Left cardiac atrium (tissue), 4 donors: Measurements from ENCODE around the gene PPP1R7. TPM values are rescaled to one million over a fixed set of nuclear protein-coding genes. Genes with fewer than 3 reads are reported as not detected.

Experiments used
- ATAC-seq, 2 donors: fragments of 200-7000 bp; cut with Tn5 transposase; one replicate each; pipeline ENCODE4 v1.9.1; 2020; ENCODE audit warnings: mild to moderate bottlenecking in 2 of 2, moderate library complexity in 2 of 2
- DNase-seq: peaks from one replicate; pipeline ENCODE4 v3.0.0-alpha.2; 2020
- intact Hi-C, 2 donors: fragments of 100-400 bp; cut with DNase I; formaldehyde crosslinking; loops; one replicate each; pipeline versions ENCODE4 v1.14.1 to v1.15.1; 2022 to 2023
- total RNA-seq, 2 donors: library from RNA; stranded (reverse); fragmentation: NEBNext Ultra II Directional; extraction: Animal tissue kit (Norgen Biotek cat#: 25700); gene quantifications; one replicate each; pipeline ENCODE4 v1.2.1, GENCODE V29; 2021
- donor health status: DM: no; HTN: yes; CAD: no.
- donor health status: DM: no; HTN: yes; CAD: no; lungs with severe emphysema.
- donor health status: DM: yes; HTN: yes; CAD: no.
- donor health status: Dilated cardiomyopathy.

Gene PPP1R7
- total RNA-seq, 2 donors from 2014 or later, result 61.9 to 68.4 TPM

GRCh38 chr2:241136661-241137260 is 13.5 kb upstream of the PPP1R7 start:
- ATAC-seq, result no peak
- DNase-seq, result no peak
- intact Hi-C loops, result no loop called here

DNA sequence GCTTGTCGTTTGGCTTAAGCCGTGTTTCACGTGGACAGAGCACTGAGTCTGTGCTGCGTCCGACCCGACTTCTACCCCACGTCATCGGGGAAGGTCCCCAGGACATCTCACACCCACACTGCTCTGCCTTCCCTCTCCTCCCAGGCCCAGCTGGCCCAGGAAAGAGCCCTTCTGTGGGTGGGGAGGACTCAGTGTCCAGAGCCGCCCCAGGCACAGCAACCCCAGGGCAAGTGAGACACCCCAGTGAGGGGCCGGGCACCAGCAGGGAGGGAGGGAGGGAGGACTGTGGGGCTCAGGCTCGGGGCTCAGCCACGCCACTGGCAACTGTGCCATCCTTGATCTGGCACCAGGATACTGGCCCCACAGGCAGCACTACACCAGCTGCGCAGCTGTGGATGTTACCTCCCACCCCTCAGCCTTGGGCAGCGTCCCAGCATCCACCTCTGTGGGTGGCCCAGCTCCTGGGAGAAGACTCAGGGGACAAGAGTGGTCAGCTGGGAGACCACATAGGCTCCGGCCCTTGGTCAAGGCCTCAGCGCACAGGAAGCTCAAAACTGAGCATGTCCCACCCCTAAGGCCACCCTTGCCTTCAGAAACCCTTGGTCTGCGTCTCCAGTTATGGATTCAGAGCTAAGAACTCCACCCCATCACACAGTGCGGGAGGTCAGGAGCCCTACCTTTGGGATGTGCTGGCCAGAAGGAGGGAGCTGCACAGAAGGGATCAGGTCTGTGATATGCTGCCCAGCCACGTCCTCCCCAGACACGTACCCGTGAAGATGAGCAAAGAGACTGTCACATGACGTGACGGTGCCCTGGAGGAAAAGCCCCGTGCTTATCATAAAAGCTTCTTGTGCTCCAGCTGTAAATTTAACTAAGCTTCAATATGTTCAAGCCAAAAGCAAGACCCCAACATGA is 12.7 kb upstream of the PPP1R7 start:
- intact Hi-C loops, result no loop called here
- ATAC-seq (no peak), DNase-seq (no peak)

GRCh38 chr2:241138471-241138870 is 11.8 kb upstream of the PPP1R7 start:
- no peak for ATAC-seq
- intact Hi-C loops, result no loop called here
- DNase-seq, result no peak

DNA sequence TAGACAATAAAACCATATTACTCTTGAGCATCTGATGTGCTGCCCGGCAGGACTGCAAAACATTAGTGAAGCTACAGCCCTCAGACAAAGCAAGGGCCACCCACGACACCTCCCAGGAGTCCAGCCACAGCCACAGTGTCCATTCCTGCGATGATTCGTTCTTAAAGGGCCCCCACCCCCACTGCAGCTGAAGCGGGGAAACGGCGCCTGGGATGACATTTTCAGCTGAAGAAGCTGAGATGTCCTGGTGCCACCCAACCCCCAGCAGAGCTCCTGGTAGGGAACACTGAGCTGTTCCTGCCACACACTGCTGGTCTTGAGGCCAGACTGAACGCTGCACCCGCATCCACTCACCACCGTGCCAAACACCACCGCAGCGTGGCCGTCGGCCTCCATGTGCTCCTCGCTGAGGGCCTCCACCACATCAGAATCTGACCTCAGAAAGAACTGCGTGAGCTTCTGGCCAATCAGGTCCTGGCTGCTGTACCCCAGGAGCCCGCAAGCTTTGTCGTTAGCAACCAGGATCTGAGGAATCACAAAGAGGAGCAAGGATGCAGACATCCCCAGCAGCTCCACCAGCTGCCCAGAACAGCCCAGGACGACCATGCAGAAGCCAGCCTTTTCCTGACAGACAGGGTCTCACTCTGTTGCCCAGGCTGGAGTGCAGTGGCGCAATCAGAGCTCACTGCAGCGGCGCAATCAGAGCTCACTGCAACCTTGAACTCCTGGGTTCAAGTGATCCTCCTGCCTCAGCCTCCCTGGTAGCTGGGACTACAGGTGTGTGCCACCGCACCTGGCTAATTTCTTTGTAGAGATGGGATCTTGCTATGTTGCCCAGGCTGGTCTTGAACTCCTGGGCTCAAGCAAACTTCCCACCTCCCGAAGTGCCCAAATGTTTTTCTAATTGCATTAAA is 10.5 kb upstream of the PPP1R7 start:
- no peak for ATAC-seq
- intact Hi-C loops, result no loop called here
- no peak for DNase-seq

DNA sequence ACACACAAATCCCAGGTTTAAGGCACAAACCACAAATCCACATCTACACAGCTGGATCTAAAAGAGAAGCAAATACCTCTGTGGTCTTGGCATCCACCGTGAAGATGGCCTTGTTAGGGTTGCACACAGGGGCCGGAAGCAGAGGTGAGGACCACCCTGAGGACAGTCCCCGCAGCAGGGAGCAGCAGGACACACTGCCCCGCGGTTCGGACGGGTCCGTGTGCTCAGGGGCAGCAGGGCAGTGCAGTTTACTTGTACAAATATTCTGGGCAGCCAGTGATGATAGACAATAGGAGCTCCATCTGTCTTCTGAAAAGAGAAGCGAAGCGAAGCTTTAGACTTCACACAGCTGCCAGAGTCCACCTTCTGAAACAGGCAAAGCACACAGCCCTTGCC is 9.8 kb upstream of the PPP1R7 start:
- intact Hi-C loops, result no loop called here
- ATAC-seq (no peak), DNase-seq (no peak)

DNA sequence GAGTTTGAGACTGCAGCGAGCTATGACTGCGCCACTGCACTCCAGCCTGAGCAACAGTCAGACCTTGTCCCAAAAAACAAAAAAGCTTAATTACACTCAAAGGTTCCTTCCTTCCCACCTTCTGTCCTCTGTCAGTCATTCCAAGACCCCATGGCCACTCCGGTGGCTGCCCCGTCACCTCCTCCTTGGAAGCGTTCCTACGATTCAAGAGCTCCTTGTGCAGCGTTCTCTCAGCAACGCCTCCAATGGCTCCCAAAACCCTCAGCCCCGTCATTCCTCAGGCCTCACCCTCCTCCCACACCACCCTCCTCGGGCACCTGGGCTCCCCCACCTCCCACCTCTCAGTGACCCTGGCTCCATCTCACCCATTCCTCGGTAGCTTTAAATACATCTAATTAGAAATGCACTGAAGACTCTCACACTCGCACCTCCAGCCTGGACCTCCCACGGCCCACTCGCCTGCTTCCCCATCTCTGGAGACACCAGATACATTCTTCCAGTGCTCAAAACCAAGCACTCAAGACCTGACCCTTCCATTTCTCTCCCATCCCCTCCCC is 9.0 kb upstream of the PPP1R7 start:
- no peak for DNase-seq
- intact Hi-C loops, result no loop called here
- ATAC-seq, result no peak

GRCh38 chr2:241142063-241142462 is 8.2 kb upstream of the PPP1R7 start:
- intact Hi-C loops, result no loop called here
- ATAC-seq, result no peak
- no peak for DNase-seq

GRCh38 chr2:241142593-241142992 is 7.7 kb upstream of the PPP1R7 start:
- DNase-seq, result no peak
- intact Hi-C loops, result no loop called here

DNA sequence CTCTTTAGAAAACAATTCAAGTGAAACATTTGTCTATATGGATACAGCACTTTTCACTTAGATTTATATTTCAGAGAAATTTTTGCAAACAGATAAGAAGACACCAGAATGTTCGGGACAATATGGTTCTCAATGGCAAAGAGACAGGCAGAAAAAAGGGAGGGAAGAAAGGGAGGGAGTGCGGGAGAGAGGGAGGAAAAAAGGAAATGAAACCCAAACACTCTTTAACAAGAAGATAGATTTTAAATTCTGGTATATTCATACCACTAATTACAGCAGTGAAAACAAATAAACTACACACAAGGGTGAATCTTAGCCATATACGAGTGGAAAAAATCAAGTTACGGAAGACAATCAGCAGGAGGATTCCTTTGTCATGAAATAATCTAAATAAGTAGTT is 4.0 kb upstream of the PPP1R7 start:
- intact Hi-C loops, result no loop called here
- no peak for DNase-seq
- ATAC-seq, result no peak

More at GRCh38 chr2:241142593-241142992, 7.7 kb upstream of the PPP1R7 start:
- no peak for ATAC-seq

DNA sequence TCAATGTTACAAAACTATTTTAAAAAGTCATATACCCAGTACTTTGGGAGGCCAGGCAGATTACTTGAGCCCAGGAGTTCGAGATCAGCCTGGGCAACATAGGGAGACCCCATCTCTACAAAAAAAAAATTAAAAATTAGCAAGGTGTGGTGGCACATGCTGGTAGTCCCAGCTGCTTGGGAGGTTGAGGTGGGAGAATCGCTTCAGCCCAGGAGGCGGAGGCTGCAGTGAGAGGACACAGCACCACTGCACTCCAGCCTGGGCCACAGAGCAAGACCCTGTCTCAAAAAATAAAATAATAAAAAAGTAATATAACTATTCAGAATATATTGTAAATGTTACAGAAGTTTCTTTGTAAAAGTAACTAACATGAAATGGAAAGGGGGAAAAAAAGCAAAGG is 2.9 kb upstream of the PPP1R7 start:
- ATAC-seq, result no peak
- no peak for DNase-seq
- intact Hi-C loops, result no loop called here

DNA sequence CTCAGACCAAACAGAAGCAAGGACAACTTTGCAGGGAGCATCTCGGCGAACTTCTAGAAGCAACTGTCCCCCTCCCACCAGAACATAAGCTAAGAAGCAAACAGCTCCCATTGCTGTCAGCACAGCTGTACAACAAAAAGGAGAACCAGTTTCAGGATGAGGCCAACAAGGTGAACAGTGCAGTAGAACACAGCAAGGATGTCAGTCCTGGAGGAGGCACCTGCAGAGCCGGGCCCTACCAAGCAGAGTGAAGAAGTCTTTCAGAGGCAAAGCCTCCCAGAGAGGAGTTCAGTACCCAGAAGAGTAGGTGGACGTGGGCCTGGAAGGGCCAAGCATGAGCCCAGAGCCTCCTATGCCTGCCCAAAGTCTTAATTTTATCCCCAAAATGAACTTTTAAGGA is 2.0 kb upstream of the PPP1R7 start:
- ATAC-seq (no peak), DNase-seq (no peak)
- intact Hi-C loops, result no loop called here

DNA sequence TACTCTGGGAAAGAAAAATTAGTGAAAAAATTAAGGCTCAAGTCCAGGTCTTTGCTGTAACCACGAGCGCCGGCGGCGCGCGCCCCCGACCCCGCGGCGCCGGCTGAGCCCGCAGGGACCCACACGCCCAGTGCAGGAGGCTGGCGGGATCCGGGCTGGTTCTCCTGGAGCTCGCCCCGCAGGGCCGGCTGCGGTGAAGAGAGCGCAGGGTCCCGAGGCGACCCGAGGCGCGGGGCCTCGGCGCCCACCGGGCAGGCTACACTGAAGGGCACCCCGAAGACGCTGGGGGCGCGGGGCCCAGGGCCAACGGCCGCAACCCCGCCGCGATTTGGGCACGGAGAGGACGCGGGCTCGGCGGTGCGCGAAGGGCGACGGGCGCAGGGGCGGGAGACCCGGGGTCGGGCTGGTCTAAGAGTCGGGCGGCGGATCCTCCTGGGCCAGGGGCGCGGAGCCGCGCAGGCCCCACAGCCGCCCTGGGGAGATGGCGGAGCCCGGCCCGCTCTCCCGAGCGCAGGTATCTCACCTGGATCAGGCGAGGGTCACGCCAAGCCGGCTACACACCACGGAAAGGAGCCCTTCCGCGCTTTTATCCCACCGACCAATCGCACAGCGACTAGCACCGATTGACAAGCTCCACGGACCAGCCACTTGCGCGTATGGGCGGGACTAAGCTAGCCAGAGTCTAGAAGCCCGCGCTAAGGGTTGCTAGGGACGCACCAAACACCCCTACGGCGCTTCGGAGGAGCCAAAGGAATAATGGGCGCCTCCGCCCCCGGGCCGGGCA is 1.2 kb upstream of the PPP1R7 start, which contains the start of gene PASK:
TSS of gene PASK (minus strand) at position 582 of the 784 bp plus-strand sequence. CDS start 6,440 bp downstream, outside the sequence.
- DNase-seq (peak; percentile 96), ATAC-seq (peak; percentile 94 to 98)
- intact Hi-C loops, result no loop called here

DNA sequence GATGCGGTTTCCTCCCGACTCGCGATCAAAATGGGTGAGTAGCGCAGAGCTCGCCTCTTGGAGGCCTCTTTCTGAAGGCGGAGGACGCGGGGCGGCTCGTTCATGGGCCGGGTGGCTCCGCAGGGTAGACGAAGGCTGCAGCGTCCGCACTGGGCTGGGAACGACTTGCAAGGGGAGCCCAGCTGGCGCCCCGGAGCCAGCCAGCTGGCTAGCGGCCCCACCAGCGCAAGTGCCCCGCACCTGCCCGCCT is 667 bp upstream of the PPP1R7 start:
- peak in 1 of 2 donors; percentile 15 for ATAC-seq
- no peak for DNase-seq
- intact Hi-C loops, result no loop called here

GRCh38 chr2:241150660-241151530 is 628 bp downstream of the PPP1R7 start:
- intact Hi-C loops, result loop anchor here in 1 of 2 donors (5.0 kb wide), 1 partner anchor 49 kb away; the partner anchor contains the start of gene MTERF4
- ATAC-seq (peak; percentile 17 to 21), DNase-seq (peak; percentile 66)

DNA sequence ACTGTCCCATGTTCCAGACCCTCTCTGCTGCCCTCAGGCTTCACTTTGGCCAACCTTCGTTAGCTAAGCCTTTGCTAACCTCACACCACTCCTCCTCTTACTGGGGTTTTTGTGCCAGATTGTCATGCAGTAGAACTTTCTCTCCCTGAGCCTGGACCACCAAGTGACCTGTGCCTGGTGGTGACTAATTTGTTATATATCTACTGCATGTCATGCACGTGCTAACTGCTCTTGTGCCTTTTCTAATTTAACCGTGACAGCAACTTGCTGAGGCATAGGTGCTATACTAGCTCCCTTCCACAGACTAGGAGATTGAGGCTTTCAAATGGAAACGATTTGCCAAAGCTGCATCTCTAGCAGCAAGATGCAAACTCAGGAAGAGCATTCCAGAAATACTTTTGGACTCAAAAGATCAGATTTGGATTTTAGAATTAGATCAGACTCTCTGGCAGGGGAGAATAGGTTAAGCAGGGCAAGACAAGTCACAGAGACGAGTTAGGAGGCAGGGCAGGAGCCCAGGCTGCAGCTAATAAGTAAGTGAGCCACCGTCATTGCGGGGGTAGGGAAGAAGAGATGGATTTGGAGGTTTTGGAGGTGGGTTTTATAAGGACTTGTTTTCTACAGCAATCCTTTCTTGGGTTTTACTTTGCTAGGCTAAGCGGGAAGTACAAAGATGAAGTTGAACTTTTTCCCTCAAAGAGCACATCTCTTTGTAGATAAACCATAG is 1.8 kb downstream of the PPP1R7 start:
- intact Hi-C loops, result loop anchor here in 1 of 2 donors (5.0 kb wide), 1 partner anchor 50 kb away; the partner anchor contains the start of gene MTERF4
- ATAC-seq, result no peak
- no peak for DNase-seq

GRCh38 chr2:241153616-241154015 is 3.3 kb downstream of the PPP1R7 start:
- ATAC-seq, result no peak

DNA sequence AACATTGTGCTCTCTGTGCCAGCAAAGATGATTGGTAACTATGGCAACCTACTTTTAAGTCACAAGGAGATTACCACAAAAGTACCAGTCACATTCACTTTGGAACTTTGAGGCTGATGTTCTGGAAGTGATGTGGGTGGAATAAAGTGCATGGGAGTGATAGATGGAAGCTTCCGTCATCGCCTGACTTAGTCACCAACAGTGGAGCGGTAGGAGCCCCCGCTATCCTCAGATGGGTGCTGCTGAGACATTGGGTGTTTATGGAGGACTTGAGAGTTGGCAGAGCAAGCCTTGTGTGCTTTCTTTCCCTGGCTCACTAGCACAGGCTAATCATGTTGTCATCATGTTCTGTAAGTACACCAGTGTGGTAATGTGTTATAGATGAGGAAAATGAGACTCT is 4.6 kb downstream of the PPP1R7 start:
- ATAC-seq (no peak), DNase-seq (no peak)
- intact Hi-C loops, result loop anchor here in 1 of 2 donors (5.0 kb wide), 1 partner anchor 53 kb away; the partner anchor contains the start of gene MTERF4

More at GRCh38 chr2:241153616-241154015, 3.3 kb downstream of the PPP1R7 start:
- intact Hi-C loops, result loop anchor here in 1 of 2 donors (5.0 kb wide), 1 partner anchor 51 kb away; the partner anchor contains the start of gene MTERF4
- no peak for DNase-seq
